Measurements from ENCODE around the gene RNLS.
"Not testable (repeated sequence)": the region's sequence is repeated elsewhere in the genome, so short reads cannot be mapped to it uniquely, and the experiment has no call there.

The RNLS gene

DNA sequence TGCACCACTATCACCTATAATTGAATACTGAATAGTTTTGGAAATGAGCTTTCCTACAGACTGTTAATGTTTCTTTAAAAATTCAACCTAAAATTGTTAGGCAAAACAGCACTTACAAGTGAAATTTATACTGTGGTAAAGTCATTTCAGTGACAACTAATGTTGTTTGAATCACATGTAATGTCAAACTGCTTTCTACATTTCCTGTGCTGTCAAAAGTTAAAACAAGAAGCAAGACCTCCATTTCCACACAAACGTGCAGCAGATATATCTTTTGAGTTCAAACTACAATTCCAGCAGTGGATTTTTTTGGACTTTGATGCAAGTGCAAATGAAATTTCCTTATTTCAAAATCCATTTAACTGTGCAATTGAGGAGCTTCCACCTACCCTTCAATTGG, 199.8 kb downstream of the RNLS start:
- H3K4me1 Mint-ChIP-seq (ENCODE audit: low read depth): peaks cover 20% of the 10 kb centered on the region
- H3K27me3 Mint-ChIP-seq (ENCODE audit: low read depth): no peaks in the 10 kb centered on the region
- peaks cover 25% of the 10 kb centered on the region for H3K36me3 Mint-ChIP-seq (ENCODE audit: low read depth)
- no peak overlapping the region for H3K27ac Mint-ChIP-seq
- DNase-seq (ENCODE audit: low spot score): no peak
- H3K9me3 Mint-ChIP-seq: peaks cover 22% of the 10 kb centered on the region
- H3K4me3 Mint-ChIP-seq: peak overlapping the region; percentile 19

DNA sequence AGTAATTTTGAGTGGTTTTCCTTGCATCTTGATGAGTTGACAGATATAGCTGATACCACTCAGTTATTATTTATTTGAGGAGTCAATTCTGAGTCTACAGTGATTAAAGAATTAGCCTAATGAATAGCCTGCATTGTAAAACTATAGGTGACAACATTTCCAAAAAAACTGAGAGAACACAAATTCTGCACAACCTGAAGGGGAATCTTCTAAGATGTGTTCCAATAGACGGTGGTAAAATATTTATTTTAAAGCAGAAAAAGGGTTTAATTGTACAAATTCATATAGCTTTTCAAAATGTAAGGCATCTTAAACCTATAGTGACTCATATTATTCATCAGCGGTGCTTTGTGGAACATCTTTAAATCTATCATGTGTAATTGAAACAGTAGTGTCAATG, 200.4 kb downstream of the RNLS start:
- peaks cover 20% of the 10 kb centered on the region for H3K4me1 Mint-ChIP-seq (ENCODE audit: low read depth)
- no peaks in the 10 kb centered on the region for H3K27me3 Mint-ChIP-seq (ENCODE audit: low read depth)
- H3K27ac Mint-ChIP-seq: no peak overlapping the region
- DNase-seq (ENCODE audit: low spot score): no peak
- H3K9me3 Mint-ChIP-seq: peaks cover 22% of the 10 kb centered on the region
- H3K36me3 Mint-ChIP-seq (ENCODE audit: low read depth): peaks cover 25% of the 10 kb centered on the region
- no peak overlapping the region for H3K4me3 Mint-ChIP-seq

DNA sequence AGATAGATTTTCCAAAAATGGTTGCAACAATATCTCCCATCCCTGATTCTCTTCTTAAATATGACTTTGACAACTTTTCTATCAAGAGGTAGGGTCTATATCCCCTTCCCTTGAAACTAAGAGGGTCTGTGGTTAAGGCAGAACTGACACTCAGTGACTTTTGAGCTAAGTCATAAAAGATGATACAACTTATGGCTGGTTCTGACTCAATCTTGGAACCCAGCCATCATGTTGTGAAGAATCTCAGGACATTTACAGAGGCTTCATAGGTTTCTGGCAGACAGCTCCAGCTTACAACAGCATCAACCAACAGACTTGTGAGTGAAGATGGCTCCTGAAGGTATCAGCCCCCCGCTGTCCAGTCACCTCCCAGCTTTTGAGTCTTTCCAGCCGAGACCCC, 203.5 kb downstream of the RNLS start:
- H3K4me1 Mint-ChIP-seq (ENCODE audit: low read depth): peaks cover 19% of the 10 kb centered on the region
- no peak overlapping the region for H3K27ac Mint-ChIP-seq
- peaks cover 4% of the 10 kb centered on the region for H3K27me3 Mint-ChIP-seq (ENCODE audit: low read depth)
- H3K9me3 Mint-ChIP-seq: peaks cover 22% of the 10 kb centered on the region
- DNase-seq (ENCODE audit: low spot score): no peak
- no peak overlapping the region for H3K4me3 Mint-ChIP-seq
- H3K36me3 Mint-ChIP-seq (ENCODE audit: low read depth): peaks cover 25% of the 10 kb centered on the region

DNA sequence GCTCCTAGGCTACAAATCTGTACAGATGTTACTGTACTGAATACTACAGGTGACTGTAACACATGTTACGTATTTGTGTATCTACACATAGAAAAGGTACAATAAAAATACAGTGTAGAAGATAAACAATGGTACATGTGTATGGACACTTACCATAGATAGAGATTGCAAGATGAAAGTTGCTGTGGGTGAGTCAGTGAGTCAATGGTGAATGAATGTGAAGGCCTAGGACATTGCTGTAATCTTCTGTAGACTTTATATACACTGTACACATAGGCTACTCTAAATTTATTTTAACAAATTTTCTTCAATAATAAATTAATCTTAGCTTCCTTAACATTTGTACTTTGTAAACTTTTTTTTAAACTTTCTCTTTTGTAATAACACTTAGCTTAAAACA, 205.6 kb downstream of the RNLS start:
- H3K36me3 Mint-ChIP-seq (ENCODE audit: low read depth): peaks cover 16% of the 10 kb centered on the region
- H3K4me1 Mint-ChIP-seq (ENCODE audit: low read depth): peaks cover 12% of the 10 kb centered on the region
- H3K27me3 Mint-ChIP-seq (ENCODE audit: low read depth): peaks cover 8% of the 10 kb centered on the region
- peaks cover 11% of the 10 kb centered on the region for H3K9me3 Mint-ChIP-seq
- H3K27ac Mint-ChIP-seq: no peak overlapping the region
- no peak overlapping the region for H3K4me3 Mint-ChIP-seq
- DNase-seq (ENCODE audit: low spot score): no peak

DNA sequence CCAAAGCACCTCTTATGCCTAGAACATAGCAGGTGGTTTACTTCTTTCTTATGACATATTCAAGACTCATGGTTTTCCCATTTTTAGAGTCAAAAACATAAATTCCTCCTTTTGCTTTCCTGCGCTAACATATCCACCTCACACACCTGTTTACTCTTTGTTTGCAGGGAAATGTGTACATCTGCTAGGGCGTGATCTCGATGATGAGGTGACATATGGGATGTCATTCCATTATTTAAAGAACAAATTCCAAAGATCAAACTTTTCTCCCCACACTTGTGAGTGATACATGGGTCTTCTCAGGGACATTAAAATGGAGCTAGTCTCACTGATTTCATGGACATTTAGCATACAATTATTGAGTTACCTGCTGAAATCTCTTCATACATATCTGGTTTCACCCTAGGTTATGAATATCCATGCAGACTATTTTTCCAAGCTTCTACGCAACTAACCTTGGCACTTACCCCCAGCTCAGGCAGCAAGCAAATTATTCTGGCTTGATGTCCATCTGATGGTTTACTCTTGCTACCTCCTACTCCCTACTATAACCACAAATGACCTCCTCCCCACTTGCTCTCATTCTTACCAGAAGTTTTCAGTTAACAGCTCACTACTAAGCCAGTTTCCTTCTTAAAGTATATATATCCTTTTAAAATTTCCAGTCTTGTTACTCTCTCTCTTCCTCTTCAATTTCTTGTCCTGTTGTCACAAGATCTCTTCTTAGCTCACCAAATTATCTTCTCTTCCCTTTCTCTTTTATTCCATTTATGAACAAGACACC, 208.5 kb downstream of the RNLS start:
- H3K36me3 Mint-ChIP-seq (ENCODE audit: low read depth): peaks cover 7% of the 10 kb centered on the region
- H3K27me3 Mint-ChIP-seq (ENCODE audit: low read depth): peaks cover 14% of the 10 kb centered on the region
- no peak overlapping the region for H3K27ac Mint-ChIP-seq
- no peak for DNase-seq (ENCODE audit: low spot score)
- H3K4me1 Mint-ChIP-seq (ENCODE audit: low read depth): peaks cover 12% of the 10 kb centered on the region
- H3K4me3 Mint-ChIP-seq: no peak overlapping the region
- H3K9me3 Mint-ChIP-seq: peaks cover 7% of the 10 kb centered on the region

DNA sequence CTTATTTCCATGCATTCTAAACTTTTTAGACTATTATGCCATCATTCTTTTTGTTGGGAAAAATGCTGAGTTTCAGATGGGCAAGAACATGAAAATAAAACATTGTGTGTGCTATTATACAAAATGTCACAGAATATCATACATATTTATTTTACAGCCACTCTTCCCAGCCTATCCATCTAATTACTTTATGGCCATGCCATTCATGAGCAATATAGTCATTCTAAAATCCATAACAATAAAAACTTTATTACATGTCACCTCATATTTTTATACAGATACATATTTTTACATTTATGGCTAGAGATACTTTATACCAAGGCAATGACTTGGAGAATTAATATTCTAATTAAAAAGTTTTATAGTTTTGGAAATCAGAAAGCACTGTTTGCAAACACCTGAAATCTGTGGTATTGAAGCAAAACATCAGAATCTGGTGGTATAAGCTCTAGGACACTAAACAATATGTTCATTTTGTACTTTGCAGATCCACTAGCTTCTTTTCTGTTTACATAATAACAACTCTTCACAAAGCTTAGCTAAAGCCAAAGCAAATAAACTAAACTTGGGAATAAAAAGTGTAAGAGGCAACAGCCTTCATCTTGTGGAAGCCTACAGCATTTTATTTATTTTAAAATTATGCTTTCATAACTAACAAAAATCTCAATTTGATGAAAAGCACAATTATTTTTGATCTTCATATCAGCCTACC, 210.1 kb downstream of the RNLS start:
- no peak overlapping the region for H3K27ac Mint-ChIP-seq
- H3K27me3 Mint-ChIP-seq (ENCODE audit: low read depth): peaks cover 14% of the 10 kb centered on the region

DNA sequence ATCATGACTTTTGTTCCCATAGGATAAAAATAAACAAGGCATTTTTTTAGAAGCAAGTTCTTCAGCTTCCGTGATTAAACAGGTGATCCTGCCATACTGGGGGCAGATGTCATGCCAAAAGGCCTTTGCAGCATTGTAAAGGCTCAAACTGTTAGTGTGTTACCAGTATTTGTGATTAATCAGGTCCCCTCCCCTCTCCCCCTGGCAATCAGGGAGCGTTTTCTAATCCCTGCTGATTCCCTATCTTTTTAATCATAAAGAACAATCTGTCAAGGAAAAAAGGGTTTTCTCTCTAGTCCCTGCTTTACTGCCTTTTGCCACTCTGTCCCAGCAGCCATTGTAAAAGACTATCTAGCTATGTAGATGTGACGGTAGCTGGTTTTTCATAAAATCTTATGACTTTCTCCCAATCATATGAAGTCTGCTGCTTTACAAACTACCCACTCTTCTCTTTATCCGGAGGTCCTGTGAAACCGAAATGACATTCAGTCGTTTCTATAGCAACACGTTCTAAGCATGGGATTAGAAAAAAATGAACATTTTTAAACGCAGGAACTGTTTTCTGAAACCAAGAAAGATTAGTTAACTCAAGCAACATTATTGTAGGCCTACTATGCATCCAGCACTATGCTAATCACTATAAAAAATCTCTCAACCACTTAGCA, 210.9 kb downstream of the RNLS start:
- peaks cover 2% of the 10 kb centered on the region for H3K36me3 Mint-ChIP-seq (ENCODE audit: low read depth)
- H3K27ac Mint-ChIP-seq: no peak overlapping the region
- H3K4me3 Mint-ChIP-seq: no peak overlapping the region
- peaks cover 9% of the 10 kb centered on the region for H3K4me1 Mint-ChIP-seq (ENCODE audit: low read depth)
- H3K27me3 Mint-ChIP-seq (ENCODE audit: low read depth): peaks cover 14% of the 10 kb centered on the region
- peaks cover 7% of the 10 kb centered on the region for H3K9me3 Mint-ChIP-seq
- no peak for DNase-seq (ENCODE audit: low spot score)

More for the DNA sequence above, 210.1 kb downstream of the RNLS start:
- H3K36me3 Mint-ChIP-seq (ENCODE audit: low read depth): no peaks in the 10 kb centered on the region
- peaks cover 9% of the 10 kb centered on the region for H3K4me1 Mint-ChIP-seq (ENCODE audit: low read depth)
- no peaks in the 10 kb centered on the region for H3K9me3 Mint-ChIP-seq
- H3K4me3 Mint-ChIP-seq: no peak overlapping the region
- DNase-seq (ENCODE audit: low spot score): no peak

DNA sequence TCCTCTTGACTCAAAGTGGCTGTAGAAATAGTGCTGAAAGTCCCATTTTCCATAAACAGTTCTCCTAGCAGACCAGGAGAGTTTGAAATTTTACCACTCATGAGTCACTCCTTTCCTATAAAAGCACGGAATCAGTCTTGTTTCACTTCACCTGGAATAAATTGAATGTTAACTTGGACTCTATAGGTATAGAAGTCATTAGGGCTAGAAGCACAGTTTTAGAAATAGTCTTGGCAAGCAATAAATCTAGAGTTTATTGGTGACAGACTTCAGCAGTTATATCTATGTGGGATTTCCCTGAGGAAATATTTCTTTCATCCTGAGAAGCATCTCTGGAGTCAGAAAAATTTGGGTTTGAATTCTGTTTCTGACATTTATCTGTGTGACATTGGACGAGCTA, 212.4 kb downstream of the RNLS start:
- no peak overlapping the region for H3K27ac Mint-ChIP-seq
- H3K9me3 Mint-ChIP-seq: peaks cover 7% of the 10 kb centered on the region
- no peak for DNase-seq (ENCODE audit: low spot score)
- H3K4me1 Mint-ChIP-seq (ENCODE audit: low read depth): peaks cover 9% of the 10 kb centered on the region
- H3K4me3 Mint-ChIP-seq: no peak overlapping the region
- peaks cover 3% of the 10 kb centered on the region for H3K36me3 Mint-ChIP-seq (ENCODE audit: low read depth)
- peaks cover 14% of the 10 kb centered on the region for H3K27me3 Mint-ChIP-seq (ENCODE audit: low read depth)

DNA sequence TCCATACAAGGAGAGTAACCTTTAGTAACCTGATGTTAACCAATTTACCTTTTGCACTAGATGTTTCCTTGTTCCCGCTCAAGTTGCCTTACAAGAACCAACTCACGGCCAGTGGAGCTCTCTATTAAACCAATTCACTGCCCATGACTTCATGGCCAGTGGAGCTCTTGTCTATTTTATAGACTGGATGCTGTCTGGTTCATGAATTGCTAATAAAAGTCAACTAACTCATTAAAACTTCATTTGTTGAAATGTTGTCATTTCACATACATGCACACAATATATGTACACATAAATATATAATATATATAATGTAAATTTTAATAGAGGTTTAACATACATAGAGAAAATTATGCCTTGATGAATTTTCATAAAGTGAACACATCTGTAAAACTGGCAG, 216.3 kb downstream of the RNLS start:
- Mint-ChIP-seq H3K27ac (no peak overlapping the region), H3K36me3 (ENCODE audit: low read depth) (peaks cover 3% of the 10 kb centered on the region), H3K9me3 (peaks cover 7% of the 10 kb centered on the region), H3K4me3 (no peak overlapping the region), H3K4me1 (ENCODE audit: low read depth) (no peaks in the 10 kb centered on the region), H3K27me3 (ENCODE audit: low read depth) (peaks cover 13% of the 10 kb centered on the region)
- no peak for DNase-seq (ENCODE audit: low spot score)

DNA sequence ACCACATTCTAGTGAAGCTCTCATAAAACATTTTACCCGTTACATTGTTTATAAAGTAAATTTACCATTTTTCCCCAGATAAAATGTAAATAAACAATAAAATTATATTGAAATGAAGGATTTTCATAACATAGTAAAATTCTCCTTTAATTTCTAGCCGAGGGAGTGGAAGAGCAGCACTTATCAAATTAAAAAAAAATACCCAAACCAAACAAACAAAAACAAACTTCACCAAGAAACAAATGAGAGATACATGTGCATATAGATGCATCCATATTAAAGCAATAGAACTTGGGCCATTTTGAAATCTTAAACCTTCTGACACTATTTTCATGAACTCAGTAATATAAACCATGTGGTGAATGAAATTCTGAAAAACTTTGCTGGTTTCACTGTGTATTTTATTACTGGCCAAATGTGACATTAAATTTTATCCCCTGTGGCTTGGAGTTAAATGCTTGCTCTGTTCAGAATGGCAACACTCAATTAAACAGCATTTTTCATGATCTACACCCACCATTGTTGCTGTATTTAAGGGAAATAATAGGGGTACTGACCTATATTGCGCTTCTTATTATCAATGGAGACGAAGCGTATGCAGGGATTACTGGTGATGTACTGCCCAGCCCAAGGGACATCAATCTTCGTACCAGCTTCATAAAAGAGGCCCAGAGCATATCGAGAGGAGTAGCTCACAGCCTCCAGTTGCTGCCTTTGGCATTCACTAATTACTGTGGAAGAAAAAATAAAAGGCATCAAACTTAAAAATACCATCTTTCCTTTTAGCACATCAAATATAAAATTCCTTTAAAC, 220.9 kb downstream of the RNLS start:
- Mint-ChIP-seq H3K27ac (no peak overlapping the region), H3K4me3 (no peak overlapping the region), H3K9me3 (peaks cover under 1% of the 10 kb centered on the region), H3K4me1 (ENCODE audit: low read depth) (no peaks in the 10 kb centered on the region), H3K27me3 (ENCODE audit: low read depth) (peaks cover 7% of the 10 kb centered on the region), H3K36me3 (ENCODE audit: low read depth) (peaks cover 1% of the 10 kb centered on the region)
- no peak for DNase-seq (ENCODE audit: low spot score)

DNA sequence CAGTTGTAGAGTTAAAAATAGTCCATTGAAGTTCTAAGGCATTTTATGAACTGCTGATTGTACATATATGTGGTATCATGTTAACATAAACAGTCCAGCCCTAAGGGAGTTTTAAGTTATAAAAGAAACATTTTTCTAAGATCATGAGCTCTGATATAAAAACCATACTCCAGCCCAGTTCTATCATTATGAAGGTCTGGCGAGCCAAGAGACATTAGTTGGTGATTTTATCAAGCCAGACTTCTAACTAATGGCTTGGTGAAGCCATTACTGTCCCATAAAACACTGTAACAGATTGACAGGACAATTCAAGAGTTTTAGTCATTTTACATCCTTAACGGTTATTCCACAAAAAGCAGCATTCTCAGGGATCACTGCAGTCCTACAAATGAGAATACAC, 221.6 kb downstream of the RNLS start:
- Mint-ChIP-seq H3K27me3 (ENCODE audit: low read depth) (peaks cover 7% of the 10 kb centered on the region), H3K4me3 (no peak overlapping the region), H3K27ac (no peak overlapping the region), H3K9me3 (peaks cover 5% of the 10 kb centered on the region), H3K4me1 (ENCODE audit: low read depth) (no peaks in the 10 kb centered on the region), H3K36me3 (ENCODE audit: low read depth) (no peaks in the 10 kb centered on the region)
- DNase-seq (ENCODE audit: low spot score): no peak

DNA sequence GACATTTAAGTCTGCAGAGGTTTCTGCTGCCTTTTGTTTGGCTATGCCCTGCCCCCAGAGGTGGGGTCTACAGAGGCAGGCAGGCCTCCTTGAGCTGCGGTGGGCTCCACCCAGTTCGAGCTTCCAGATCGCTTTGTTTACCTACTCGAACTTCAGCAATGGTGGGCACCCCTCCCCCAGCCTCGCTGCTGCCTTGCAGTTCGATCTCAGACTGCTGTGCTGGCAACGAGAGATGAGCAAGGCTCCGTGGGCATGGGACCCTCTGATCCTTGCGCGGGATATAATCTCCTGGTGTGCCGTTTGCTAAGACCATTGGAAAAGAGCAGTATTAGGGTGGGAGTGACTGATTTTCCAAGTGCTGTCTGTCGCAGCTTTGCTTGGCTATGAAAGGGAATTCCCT, 227.4 kb downstream of the RNLS start:
- Mint-ChIP-seq H3K36me3 (ENCODE audit: low read depth) (peaks cover 19% of the 10 kb centered on the region), H3K4me1 (ENCODE audit: low read depth) (peaks cover 14% of the 10 kb centered on the region), H3K9me3 (peaks cover 42% of the 10 kb centered on the region), H3K27me3 (ENCODE audit: low read depth) (peaks cover 11% of the 10 kb centered on the region)
- DNase-seq (ENCODE audit: low spot score); H3K27ac Mint-ChIP-seq; H3K4me3 Mint-ChIP-seq: not testable (repeated sequence)

DNA sequence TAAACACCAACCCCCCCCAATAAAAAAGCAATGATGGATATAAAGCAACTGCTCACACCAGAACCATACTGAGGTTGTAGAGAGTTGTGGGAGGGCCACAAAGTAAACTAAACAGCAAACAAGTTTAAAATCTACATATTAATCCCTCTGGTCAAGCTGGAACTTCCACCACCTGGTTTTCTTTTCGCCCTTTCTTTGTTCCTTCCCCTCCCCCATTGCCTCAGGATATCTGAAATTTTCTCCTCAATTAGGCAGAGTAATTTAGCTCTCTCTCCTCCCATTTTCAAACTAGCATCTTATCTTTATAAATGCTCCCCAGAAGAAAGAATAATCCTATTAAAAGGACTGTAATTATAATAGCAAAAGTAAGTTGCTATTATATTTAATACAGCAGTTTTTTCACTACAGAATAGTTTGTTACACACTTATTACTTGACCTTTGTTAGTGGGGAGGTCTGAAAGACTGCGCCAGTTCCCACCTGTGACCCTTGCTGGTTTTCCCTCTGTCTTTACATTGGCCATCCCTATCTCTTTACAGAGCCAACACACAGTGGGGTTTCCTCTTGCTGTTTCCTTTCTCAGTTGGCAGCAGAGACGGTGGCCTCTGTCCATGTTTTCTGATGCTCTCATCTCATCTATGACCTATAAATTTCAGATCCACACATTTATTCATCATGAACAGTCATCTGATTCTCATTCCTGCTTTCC, 235.4 kb downstream of the RNLS start:
- DNase-seq (ENCODE audit: low spot score): no peak
- Mint-ChIP-seq H3K4me3 (no peak overlapping the region), H3K4me1 (ENCODE audit: low read depth) (peaks cover 18% of the 10 kb centered on the region), H3K9me3 (peaks cover 15% of the 10 kb centered on the region), H3K27ac (no peak overlapping the region), H3K27me3 (ENCODE audit: low read depth) (peaks cover 15% of the 10 kb centered on the region), H3K36me3 (ENCODE audit: low read depth) (peaks cover 13% of the 10 kb centered on the region)
